GM21619 (cell line): ENCODE results near the gene AP1G1.

Experiments
- ATAC-seq: cut with Tn5 transposase; IDR thresholded peaks from one replicate; pipeline ENCODE4 v1.9.1; 2021; ENCODE audit not compliant: unreplicated experiment

Gene AP1G1

DNA sequence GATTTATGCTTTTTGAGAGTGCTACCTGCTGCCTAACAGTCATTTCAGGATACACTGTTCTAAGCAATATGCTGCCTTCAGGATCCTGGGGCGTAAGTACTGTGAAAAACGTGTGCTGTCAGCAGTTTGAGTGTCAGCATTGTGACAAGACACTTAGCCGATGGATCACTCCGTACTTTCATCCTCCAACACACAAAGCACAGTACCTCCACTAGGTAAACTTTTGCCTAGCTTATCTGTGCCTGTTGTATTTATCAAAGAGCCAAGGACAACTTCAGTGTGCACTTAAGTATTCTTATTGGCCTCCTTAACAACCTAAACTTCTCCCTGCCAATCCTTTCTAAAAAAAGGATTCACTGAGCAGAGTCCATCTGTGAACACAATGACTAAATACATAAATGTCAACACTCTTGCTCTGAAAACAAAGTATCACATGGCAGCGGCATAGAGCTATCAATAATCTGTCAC is 50.3 kb downstream of the AP1G1 start:
- ATAC-seq: no peak

DNA sequence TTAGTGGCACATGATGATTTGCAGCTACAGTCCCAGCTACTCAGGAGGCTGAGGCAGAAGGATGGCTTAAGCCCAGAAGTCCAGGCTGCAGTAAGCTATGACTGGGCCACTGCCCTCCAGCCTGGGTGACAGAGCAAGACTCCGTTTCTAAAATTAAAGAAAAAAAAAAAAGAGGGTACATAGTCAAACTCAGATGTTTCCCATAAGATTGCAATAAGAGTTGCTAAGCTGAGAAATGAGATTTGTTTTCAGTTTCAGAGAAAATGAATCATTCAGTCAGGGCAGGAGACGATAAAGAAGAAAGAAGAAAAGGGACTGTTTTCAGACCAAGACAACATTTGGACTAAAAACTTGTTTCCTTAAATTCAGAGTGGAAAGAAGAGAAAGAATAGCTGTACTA is 54.0 kb downstream of the AP1G1 start:
- no peak for ATAC-seq

DNA sequence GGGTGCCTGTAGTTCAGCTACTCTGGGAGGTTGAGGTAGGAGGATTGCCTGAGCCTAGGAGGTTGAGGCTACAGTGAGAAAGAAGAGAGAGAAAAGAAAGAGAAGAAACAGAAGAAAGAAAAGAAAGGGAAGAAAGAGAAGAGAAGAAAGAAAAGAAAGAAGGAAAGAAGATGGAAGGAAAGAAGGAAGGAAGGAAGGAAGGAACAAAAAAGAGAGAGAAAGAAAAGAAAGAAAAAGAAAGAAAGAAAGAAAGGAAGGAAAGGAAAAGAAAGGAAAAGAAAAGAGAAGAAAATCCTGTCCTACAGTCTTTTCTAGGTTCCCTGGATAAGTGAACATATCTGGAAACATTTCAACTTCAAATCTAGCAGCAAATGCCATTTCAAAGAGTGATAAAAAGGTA is 54.5 kb downstream of the AP1G1 start:
- no peak for ATAC-seq

DNA sequence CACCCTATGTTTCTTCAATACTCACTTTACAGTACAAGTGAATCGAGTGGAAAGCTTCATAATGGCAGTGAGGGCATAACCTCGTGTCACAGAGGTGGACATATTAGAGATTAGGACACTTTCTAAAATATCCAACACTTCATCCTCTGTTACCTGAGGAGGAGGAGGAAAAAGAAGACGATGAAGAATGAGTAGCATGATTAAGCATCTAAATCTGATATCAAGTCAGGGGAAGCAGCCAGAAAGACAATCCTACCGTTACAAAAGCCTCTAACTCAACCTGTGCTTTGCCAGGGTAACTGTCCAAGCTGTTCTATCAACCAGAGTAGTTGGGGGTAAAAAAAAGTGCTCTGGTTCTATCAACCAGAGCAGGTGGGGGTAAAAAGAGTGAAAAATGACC is 60.4 kb downstream of the AP1G1 start:
- ATAC-seq: no peak

DNA sequence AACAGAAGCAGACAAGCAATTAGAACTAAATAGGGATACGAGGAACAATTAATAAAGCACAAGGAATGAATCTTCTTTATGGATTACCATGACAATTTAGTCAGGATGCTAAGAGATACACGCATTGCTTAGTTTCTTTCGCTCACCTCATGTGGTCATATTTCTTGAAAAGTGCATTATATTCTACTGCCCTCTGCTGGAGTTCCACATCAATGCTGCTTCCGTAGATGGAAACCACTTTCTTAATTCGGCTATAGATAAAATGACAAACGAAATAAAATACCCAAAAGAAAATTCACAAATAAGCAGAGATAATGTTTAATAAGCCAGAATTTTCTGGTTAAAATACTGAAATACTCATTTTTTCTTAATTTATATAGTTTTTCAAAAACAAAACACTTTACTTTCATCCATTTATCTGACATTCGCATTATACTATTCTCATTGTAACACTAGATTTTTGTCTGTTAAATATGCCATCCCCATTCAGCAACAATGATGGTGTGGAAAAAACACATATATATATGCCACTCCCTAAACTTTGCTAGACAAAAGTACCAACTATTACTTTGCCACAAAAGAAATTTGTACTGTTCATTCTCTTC is 62.1 kb downstream of the AP1G1 start:
- ATAC-seq: no peak

DNA sequence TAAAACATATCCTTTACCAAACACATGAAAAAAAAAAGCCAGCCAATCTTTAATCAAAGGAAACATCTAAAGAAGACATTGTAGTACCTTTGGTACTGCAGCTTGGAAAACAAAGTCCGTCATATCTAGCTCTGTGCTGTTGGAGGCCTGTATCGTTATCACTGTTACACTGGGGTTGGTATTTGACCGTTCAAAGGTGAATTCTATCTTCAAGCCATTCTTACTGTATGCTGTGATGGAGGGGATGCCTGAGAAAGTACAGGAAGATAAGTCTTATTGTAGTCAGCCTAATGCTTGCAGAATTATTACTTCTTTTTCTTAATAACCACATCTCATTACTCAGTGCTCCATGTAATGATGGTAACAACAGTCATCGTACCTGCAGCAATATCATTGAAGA is 69.8 kb downstream of the AP1G1 start:
- no peak for ATAC-seq

DNA sequence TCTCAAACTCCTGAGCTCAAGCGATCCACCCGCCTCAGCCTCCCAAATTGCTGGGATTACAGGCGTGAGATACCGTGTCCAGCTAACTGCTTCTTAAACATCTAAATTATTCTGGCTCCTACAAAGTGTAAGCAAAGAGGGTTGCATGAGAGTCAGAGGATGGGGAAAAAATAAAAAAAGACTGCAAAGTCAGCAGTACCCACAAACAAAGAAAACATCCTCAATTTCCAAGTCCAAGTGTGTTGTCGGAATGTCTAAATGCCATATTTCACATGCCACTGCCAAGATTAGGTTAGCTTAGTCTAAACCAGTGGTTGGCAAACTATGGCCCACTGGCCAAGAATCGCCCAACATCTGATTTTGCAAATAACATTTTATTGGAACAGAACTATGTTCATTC is 71.1 kb downstream of the AP1G1 start:
- ATAC-seq: no peak

DNA sequence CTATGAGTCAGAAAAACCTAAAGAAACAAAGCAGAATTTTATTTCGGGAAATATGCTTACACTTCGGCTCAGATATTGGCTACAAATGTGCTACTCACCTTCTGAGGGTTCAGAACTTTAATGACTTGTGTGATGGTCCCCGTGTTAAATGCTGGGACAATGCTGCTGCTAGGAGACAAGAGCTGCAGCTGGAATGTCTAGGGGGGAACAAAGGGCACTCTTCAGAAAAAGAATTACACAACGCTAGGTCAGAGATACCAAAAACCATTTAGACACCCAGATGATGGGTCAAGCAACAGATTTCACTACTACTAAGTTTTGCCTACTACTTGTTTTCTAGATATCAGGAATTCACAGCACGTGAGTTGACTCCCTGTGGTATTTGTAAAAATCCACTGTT is 74.1 kb downstream of the AP1G1 start:
- ATAC-seq: no peak

DNA sequence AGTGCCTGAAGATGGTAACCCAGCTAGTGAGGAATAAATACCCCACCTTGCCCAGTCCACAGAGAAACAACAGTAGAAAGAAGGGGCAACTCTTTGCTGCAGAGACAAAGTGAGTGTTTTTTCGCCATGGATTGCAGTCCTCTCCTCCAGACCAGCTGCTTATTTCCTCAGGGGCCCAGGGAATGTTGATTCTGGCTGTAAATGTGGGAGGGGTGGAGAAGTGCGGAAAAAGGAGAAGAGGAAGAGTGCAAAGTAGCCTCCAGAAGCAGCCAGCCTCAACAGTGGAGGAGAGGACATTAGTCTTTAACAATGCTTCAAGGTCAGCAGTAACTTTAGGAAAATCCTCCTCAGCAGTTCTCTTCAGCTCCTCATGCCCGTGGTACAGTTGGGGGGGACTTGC is 76.0 kb downstream of the AP1G1 start:
- ATAC-seq: no peak

DNA sequence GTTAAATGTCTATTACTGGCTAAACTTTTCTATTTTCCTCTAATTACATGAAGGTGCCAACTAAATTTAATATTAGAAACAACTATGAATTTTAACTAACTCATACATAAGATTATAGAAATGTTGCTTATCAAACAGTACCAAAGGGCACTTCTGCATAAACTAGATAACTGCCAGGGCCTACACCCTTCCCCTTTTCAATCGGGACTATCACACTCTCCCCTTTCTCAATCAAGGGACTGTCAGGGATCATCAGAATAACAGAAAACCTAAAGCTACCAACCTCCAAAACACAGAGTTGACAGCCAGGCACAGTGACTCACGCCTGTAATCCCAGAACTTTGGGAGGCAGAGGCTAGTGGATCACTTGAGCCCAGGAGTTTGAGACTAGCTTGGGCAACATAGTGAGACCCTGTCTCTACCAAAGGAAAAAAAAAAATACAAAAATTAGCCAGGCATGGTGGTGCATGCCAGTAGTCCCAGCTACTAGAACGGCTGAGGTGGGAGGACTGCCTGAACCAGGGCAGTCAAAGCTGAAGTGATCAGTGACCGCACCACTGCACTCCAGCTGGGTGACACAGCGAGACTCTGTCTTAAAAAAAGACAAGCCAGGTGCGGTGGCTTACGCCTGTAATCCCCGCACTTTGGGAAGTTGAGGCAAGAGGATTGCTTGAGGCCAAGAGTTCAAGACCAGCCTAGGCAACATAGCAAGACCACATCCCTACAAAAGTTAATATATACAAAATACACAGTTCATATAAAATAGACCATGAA is 80.9 kb downstream of the AP1G1 start:
- no peak for ATAC-seq

DNA sequence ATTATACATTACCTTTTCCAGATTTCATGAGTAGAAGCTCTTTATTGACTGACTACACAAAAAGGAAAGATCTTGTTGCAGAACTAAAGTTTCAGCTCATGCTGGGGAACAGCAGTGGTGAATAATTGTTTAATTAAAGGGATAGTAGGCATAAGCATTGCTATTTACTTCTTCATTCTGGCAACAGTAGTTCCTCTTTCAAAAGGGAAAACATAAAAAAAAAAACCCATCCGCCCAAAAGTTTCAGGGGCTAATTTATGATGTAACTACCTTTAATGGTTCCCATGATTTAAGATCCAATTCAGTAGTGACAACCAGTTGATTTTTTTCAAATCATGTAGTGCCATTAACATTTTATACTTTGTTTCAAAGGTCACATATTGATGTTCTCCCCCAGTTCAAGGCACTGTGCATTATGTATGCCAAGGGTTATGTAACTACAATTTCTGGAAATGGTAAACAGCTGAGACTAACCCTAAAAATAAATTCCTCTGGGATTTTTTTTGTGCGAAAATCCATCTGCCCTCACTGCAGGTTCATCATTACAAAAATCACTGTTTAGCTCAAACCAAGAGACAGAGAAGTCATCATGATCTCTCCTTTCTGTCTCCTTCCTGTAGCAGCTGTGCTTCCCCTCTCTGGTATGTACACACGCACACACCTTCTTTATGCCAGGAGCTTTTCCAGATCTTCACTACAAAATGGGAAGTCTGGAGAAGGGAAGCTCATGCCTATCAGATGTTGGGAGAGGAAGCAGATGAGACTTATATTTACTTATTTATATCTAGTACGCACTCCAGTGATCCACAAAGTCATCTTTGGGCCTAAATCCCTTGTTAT is 81.9 kb downstream of the AP1G1 start:
- ATAC-seq: no peak

DNA sequence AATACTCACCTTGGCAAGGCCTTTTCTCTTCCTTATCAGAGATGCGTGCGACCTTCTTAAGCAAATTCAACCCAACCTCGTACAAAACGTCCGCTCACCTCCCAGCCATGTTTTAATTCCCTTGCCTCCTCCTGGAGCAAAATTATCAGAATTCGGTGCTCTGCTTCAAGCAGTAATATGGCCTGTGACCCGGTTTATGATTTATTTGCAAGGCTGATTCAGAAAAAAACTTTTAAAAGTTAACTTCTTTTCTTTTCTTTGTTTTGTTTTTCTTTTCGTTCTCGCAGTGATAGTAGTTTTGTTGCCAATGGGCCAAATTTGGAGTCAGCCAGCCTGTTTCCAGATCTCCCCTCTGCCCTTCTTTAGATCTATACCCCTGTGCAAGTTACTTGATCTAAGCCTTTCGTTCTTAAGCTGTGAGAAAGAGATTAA is 84.3 kb downstream of the AP1G1 start, which contains the start of gene PHLPP2:
PHLPP2 (minus strand) TSS at position 382 of the 432 bp plus-strand sequence. CDS start 9,906 bp downstream, outside the sequence.
- no peak for ATAC-seq

DNA sequence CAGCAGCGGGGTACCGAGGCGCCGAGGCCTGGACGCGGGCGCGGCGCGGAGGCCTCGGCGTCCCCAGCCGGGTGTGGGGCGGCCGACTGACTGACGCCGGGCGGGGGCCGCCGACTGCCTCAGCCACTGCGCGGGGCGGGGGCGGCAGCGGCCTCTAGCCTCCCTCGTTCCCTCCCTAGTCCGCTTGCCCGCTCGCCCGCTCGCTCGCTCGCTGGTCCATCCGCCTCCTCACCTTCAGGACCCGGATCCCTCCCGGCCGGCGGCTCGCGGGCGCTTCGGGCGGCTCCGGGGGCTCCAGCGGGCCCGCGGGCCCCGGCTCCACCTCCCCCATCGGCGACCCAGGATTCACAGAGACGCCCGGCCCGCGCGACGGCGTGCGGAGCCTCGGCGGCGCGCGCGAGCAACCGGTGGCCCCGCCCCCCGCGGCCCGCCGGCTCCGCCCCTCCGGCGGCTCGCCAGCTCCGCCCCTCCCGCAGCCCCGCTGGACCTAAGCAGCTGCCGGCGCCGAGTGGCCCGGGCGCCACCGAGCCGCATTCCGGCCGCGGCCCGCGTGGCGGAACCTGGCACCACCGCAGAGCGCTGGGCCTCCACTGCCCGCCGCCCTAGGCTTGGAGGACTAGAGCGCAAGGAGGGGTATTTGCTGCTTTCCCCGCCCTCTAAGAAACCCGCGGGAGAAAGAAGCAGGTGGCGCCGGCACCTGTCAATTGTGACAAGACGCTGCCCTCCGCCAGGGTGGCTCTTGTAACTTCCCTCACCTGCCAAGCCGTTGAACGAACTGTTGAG is 84.9 kb downstream of the AP1G1 start:
- ATAC-seq: peak; percentile 68

DNA sequence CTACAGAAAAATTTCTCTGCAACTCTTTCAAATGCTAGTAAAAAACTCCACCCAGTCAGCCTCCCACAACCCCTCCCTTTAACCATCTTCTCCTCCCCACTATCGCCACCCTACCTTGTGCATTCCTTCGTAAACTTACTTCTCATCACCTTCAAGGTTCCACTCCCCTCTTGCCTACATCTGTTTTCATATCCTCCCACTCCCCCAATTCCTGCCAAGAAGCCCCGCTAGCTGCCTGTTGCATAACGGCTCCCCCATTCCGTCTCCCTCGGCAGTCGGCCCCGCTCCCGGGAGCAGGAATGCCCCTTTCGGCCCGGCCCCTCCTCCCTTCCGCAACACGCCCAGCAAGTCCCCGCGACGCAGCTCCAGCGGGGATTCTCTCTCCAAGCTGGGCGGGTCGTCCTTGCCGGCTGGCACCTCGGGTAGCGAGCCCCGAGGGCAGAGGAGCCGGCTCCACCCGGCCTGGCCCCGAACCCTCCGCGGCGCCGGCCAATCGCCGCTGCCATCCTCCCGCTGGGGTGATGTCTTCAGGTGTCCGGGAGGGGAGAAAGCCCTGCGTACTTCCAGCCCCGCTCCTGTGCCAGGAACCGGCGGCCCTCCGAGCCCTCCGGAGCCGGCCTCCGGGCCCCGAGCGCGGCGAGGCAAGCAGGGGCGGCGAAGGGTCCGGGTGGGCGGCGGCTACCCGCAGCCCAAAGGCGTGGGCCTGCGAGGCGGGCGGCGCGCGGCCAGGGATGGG is 85.7 kb downstream of the AP1G1 start:
- peak; percentile 33 for ATAC-seq

DNA sequence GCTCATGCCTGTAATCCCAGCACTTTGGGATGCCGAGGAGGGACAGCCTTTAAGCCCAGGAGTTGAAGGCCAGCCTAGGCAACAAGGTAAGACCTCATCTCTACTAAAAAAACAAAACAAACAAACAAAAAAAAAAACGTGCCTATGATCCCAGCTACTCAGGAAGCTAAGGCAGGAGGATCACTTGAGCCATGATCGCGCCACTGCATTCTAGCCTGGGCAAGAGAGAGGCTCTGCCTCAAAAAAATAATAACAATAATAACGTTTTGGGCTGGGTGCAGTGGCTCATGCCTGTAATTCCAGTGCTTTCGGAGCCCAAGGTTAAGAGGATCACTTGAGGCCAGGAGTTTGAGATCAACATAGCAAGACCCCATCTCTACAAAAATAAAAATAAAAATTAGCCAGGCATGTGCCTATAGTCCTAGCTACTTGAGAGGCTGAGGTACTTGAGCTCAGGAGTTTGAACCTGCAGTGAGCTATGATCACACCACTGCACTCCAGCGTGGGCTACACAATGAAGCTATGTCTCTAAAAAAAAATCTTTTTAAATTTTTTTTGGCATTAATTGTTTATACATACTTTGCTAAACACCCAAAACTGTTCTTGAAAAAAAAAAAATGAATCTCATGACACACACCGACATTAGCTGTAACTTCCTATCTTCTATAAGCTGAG is 87.4 kb downstream of the AP1G1 start:
- ATAC-seq: no peak

DNA sequence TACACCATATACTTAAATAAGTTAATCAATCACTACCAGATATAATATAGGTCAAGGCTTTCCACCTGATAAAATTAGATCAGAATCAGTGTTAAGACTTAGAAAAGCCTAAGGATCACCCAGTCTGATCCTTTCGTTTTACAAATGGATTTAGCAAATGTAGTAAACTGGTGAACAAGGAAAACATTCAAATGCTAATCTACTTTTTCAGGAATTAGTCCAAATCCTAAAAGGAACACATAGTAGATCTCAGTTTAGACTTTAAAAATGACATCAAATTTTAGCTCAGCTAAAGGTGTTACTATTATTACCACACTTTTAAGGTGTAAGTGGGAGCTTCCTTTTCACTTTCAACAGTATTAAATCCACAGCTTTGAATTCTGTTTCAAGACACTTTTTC is 96.1 kb downstream of the AP1G1 start:
- no peak for ATAC-seq

DNA sequence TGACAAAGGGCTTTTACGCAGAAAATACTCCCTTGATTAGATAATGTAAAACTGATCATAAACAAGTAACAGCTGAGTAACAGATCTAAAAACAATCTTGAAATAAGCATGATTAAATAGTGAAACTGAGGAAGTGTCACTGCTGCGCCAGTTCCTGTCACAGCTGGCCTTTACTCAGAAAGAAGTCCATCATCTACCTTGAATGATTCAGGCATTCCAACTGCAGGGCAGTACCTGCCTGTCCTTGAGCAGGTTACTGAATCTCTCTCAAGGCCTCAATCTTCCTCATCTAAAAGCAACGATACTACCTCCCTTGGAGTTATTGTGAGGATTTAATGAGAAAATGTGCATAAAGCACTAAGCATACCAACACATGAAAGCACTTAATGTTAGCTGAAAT is 96.8 kb downstream of the AP1G1 start:
- no peak for ATAC-seq

DNA sequence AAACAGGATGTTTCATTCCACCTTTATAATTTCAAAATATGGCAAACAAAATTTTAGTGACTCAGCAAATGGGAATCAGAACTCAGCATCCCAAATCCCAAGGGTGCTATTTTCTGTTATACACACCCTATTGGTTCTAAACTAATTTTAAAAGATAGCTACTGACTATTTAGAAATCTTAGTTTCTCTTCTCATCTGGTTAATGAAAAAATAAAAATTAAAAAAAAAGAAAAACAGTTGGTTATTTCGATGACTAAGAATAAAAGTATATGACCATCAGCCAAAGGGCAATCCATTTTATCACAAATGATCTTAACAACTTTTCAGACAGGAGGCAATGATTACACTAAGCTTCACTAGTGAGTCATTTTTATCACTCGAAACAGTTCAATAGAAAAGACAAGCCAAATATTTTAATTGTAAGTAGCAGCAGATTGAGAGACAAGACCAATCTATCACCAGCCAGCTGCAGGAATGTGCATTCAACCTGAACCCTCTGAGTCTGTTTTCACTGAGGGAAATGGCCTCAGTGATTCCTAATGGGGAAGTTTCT is 99.3 kb downstream of the AP1G1 start:
- ATAC-seq: no peak

DNA sequence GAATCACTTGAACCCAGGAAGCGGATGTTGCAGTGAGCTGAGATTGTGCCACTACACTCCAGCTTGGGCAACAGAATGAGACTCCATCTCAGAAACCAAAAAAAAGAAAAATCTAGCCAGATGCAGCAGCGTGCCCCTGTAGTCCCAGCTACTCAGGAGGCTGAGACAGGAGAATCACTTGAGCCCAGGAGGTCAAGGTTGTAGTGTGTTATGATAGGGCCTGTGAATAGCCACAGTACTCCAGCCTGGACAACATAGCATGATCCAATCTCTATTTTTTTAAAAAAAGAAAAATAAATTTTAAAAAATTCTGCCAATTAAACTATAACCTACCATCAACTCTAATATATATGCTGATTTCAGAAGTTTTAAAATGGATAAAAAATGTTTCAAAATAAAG is 99.9 kb downstream of the AP1G1 start:
- no peak for ATAC-seq
